HepG2 (cell line): Measurements from ENCODE around the gene UNC5CL.

Experiments
- ATM ChIP-seq: fragments of 450-650 bp; IDR thresholded peaks from 2 replicates; pipeline ENCODE4 v1.7.1; 2017; ENCODE audit warnings: mild to moderate bottlenecking, borderline replicate concordance
- CTCF ChIP-seq: sonication (generic); formaldehyde crosslinking; IDR thresholded peaks from 2 replicates; pipeline ENCODE4 v1.5.0; 2020; ENCODE audit warnings: mild to moderate bottlenecking, missing genetic modification reagents, moderate library complexity
- PAWR ChIP-seq: sonication (generic); formaldehyde crosslinking; IDR thresholded peaks from 2 replicates; pipeline ENCODE4 v1.4.0; 2020; ENCODE audit warnings: missing genetic modification reagents, mild to moderate bottlenecking, borderline replicate concordance
- REST ChIP-seq, 2 experiments: IDR thresholded peaks; 2 replicates each; pipeline ENCODE4 v1.6.1; 2011 to 2012; ENCODE audit warnings: low read length in 2 of 2, borderline replicate concordance in 1 of 2, low read depth in 1 of 2, mild to moderate bottlenecking in 1 of 2, moderate library complexity in 1 of 2
- RFX5 ChIP-seq: IDR thresholded peaks from 2 replicates; pipeline ENCODE4 v1.6.1; 2011; ENCODE audit warnings: low read depth, low read length, improper control_type of control experiment
- SAP130 ChIP-seq: IDR thresholded peaks from 2 replicates; pipeline ENCODE4 v1.6.1; 2016; ENCODE audit warnings: low read depth
- THAP9 ChIP-seq: sonication (generic); formaldehyde crosslinking; IDR thresholded peaks from 2 replicates; pipeline ENCODE4; 2020; ENCODE audit warnings: missing genetic modification reagents, mild to moderate bottlenecking, borderline replicate concordance
- USF2 ChIP-seq, 2 experiments: sonication (generic) in 1 of 2; formaldehyde crosslinking in 1 of 2; IDR thresholded peaks; 2 replicates each; pipeline versions ENCODE4 v1.5.1 to v1.6.1; 2011 to 2020; ENCODE audit warnings: borderline replicate concordance in 1 of 2, low read depth in 1 of 2, low read length in 1 of 2, mild to moderate bottlenecking in 1 of 2, missing genetic modification reagents in 1 of 2, moderate library complexity in 1 of 2

DNA sequence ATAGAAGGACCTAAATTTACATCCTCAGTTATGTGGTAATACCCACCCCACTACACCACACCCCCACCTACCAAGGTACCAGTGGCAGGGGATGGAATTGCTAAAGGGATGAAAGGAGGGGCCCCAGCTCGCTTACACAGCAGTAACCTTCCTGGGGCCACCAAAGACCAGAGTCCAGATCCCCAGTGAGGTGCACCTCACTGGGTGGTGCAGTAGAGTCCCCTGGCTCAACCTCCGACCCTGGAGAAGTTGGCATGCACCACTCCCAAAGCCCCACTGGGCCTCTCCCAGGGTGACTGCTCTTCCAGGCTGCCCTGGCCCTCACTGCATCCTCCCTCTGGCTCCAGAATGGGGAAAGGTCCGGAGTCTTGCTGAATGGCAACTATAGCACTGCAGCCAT is 816 bp downstream of the UNC5CL start:
- no peak for TF ChIP-seq REST (IDR thresholded peaks at IDR 0.05; ENCODE audit: borderline replicate concordance in 1 of 2, low read depth in 1 of 2, low read length in 2 of 2)
- no peak for TF ChIP-seq THAP9 (CRISPR knock-in tag)
- no peak for TF ChIP-seq RFX5
- TF ChIP-seq ATM = no peak
- TF ChIP-seq SAP130 (CRISPR knock-in tag) = no peak
- no peak for TF ChIP-seq CTCF
- no peak for TF ChIP-seq USF2 (IDR thresholded peaks at IDR 0.05; ENCODE audit: low read depth, low read length)
- TF ChIP-seq USF2 (CRISPR knock-in tag; IDR thresholded peaks at IDR 0.05; ENCODE audit: borderline replicate concordance) = no peak
- TF ChIP-seq PAWR (CRISPR knock-in tag) = no peak
